Lung (tissue), 5 donors: Measurements from ENCODE around the gene BASP1. TPM values are rescaled to one million over a fixed set of nuclear protein-coding genes. Genes with fewer than 3 reads are reported as not detected.

Experiments used
- polyA plus RNA-seq, 2 donors: library from polyadenylated mRNA; stranded (reverse); fragments of 200-250 nt; gene quantifications; one replicate each; pipeline ENCODE4 v1.2.1, GENCODE V29; 2013
- small RNA-seq: library from RNA; depleted of rRNA; stranded (forward); fragments of <200 nt; gene quantifications from one replicate; pipeline ENCODE3, GENCODE V24; 2014; ENCODE audit warnings: low replicate concordance
- total RNA-seq, 2 donors: library from RNA; depleted of rRNA in 1 of 2; stranded (reverse); fragments of >200 nt in 1 of 2; gene quantifications; one replicate each; pipeline ENCODE4 v1.2.1, GENCODE V29; 2014 to 2021
- donor health status: Bipolar disorder and iron deficiency.
- donor health status: healthy.
- donor health status: DM: yes; HTN: yes; CAD: no.

Gene BASP1
- total and polyA plus RNA-seq, 4 donors, result 12.7 to 118 (median 33.2) TPM

Small RNA genes lying within 50 kb of the gene (small RNA-seq; reads per million reads assigned to genes)
- not detected for gene RNU6-1003P
